Common myeloid progenitor, CD34-positive (primary cell): ENCODE results near the gene SLC6A13.

ENCODE experiments used
- CTCF ChIA-PET: fragments of 350-600 bp; sonication (Branson Sonifier 250); formaldehyde crosslinking; loops from one replicate; lab custom pipeline; 2021; ENCODE audit warnings: antibody characterized with exemption; lab: Charles Lee
- POLR2A ChIA-PET: fragments of 350-600 bp; sonication (Branson Sonifier 250); formaldehyde crosslinking; loops from one replicate; lab custom pipeline; 2021; ENCODE audit warnings: antibody characterized with exemption; lab: Charles Lee
- DNase-seq, 3 donors: peaks; one replicate each; pipeline versions ENCODE4 v3.0.0 to v3.0.0-alpha.2; 2013
- H3K27ac ChIP-seq, 2 experiments: 1 replicate in 1 of 2; 2 replicates in 1 of 2; pipeline ENCODE4 v1.7.0; 2013; ENCODE audit warnings: inconsistent platforms in 2 of 2, low read length in 2 of 2, mild to moderate bottlenecking in 2 of 2, low read depth in 1 of 2, moderate library complexity in 1 of 2; ENCODE audit not compliant: severe bottlenecking in 2 of 2, insufficient read depth in 1 of 2, poor library complexity in 1 of 2
- H3K27me3 ChIP-seq, 5 experiments: replicated peaks in 2 of 5; 1 replicate in 3 of 5; 2 replicates in 2 of 5; pipeline versions ENCODE4 v1.6.1 to v1.7.0; 2013; ENCODE audit warnings: low read length in 4 of 5, mild to moderate bottlenecking in 2 of 5, moderate library complexity in 2 of 5, inconsistent platforms in 1 of 5; ENCODE audit not compliant: insufficient read depth in 5 of 5, control insufficient read depth in 4 of 5
- H3K36me3 ChIP-seq, 4 experiments: 1 replicate in 2 of 4; 2 replicates in 2 of 4; pipeline versions ENCODE4 v1.6.1 to v1.7.0; 2013; ENCODE audit warnings: low read length in 3 of 4, control low read depth in 1 of 4, mild to moderate bottlenecking in 1 of 4; ENCODE audit not compliant: control insufficient read depth in 4 of 4, insufficient read depth in 4 of 4
- H3K4me1 ChIP-seq, 4 experiments: 1 replicate in 3 of 4; 2 replicates in 1 of 4; pipeline versions ENCODE4 v1.6.1 to v1.7.1; 2013; ENCODE audit warnings: low read length in 3 of 4, mild to moderate bottlenecking in 3 of 4, control low read depth in 1 of 4, inconsistent platforms in 1 of 4, moderate library complexity in 1 of 4; ENCODE audit not compliant: control insufficient read depth in 4 of 4, insufficient read depth in 4 of 4; ENCODE audit errors: control extremely low read depth in 1 of 4
- H3K4me3 ChIP-seq, 7 experiments: 1 replicate in 4 of 7; 2 replicates in 3 of 7; pipeline versions ENCODE4 v1.5.1 to v1.7.0; 2013; ENCODE audit warnings: mild to moderate bottlenecking in 7 of 7, low read length in 6 of 7, moderate library complexity in 6 of 7, inconsistent platforms in 2 of 7, low read depth in 2 of 7, control low read depth in 1 of 7; ENCODE audit not compliant: insufficient read depth in 4 of 7, control insufficient read depth in 1 of 7; ENCODE audit errors: extremely low read depth in 1 of 7
- H3K9me3 ChIP-seq, 5 experiments: 1 replicate in 4 of 5; 2 replicates in 1 of 5; pipeline versions ENCODE4 v1.6.1 to v1.7.1; 2013; ENCODE audit warnings: low read length in 4 of 5, mild to moderate bottlenecking in 2 of 5, inconsistent platforms in 1 of 5, low read depth in 1 of 5, moderate library complexity in 1 of 5; ENCODE audit not compliant: control insufficient read depth in 4 of 5, insufficient read depth in 2 of 5; ENCODE audit errors: control extremely low read depth in 1 of 5
- WGBS: methylation state at CpG from one replicate; pipeline ENCODE4 v1.1.5; 2013; ENCODE audit not compliant: insufficient coverage; 5-methylcytosine and 5-hydroxymethylcytosine counted together

SLC6A13 gene

GRCh38 chr12:267581-268482, 5.2 kb upstream of the SLC6A13 start:
- H3K27me3 ChIP-seq, result peaks cover 0 to 32% (median 4%) of the 10 kb centered on the region in 5 experiments
- no peak overlapping the region for H3K4me3 ChIP-seq
- no peak overlapping the region for H3K27ac ChIP-seq
- POLR2A ChIA-PET, result no interaction called here
- H3K9me3 ChIP-seq, result no peaks in the 10 kb centered on the region
- H3K4me1 ChIP-seq, result no peaks in the 10 kb centered on the region
- CTCF ChIA-PET, result no interaction called here
- 86% methylated on average over 10 of the region's 14 CpGs for WGBS
- no peak for DNase-seq
- H3K36me3 ChIP-seq, result no peaks in the 10 kb centered on the region

- no peaks in the 10 kb centered on the region for H3K9me3 ChIP-seq
- no peak overlapping the region for H3K4me3 ChIP-seq
- no peak for DNase-seq
- H3K27ac ChIP-seq, result no peak overlapping the region
- H3K36me3 ChIP-seq, result no peaks in the 10 kb centered on the region
- peaks cover 0 to 36% (median 7%) of the 10 kb centered on the region in 5 experiments for H3K27me3 ChIP-seq
- CTCF ChIA-PET, result no interaction called here
- no CpG with 5 or more reads among the region's 3 CpGs for WGBS
- no peaks in the 10 kb centered on the region for H3K4me1 ChIP-seq
- POLR2A ChIA-PET, result no interaction called here
Observed at GRCh38 chr12:265096-265495, 2.5 kb upstream of the SLC6A13 start.

GRCh38 chr12:264269-264668, 1.6 kb upstream of the SLC6A13 start:
- CTCF ChIA-PET, result no interaction called here
- no peak overlapping the region for H3K27ac ChIP-seq
- no peaks in the 10 kb centered on the region for H3K9me3 ChIP-seq
- POLR2A ChIA-PET, result no interaction called here
- DNase-seq, result no peak
- H3K36me3 ChIP-seq, result no peaks in the 10 kb centered on the region
- H3K4me1 ChIP-seq, result no peaks in the 10 kb centered on the region
- H3K4me3 ChIP-seq, result no peak overlapping the region
- WGBS, result 100% methylated on average over 3 of the region's 3 CpGs
- H3K27me3 ChIP-seq, result peaks cover 0 to 41% (median 5%) of the 10 kb centered on the region in 5 experiments

GRCh38 chr12:263574-263973, 938 bp upstream of the SLC6A13 start:
- POLR2A ChIA-PET, result no interaction called here
- 90% methylated on average over 6 of the region's 9 CpGs for WGBS
- CTCF ChIA-PET, result no interaction called here
- Histone ChIP-seq H3K4me1 (no peaks in the 10 kb centered on the region), H3K27ac (no peak overlapping the region), H3K4me3 (no peak overlapping the region), H3K27me3 (peaks cover 0 to 41% (median 5%) of the 10 kb centered on the region in 5 experiments), H3K9me3 (no peaks in the 10 kb centered on the region), H3K36me3 (no peaks in the 10 kb centered on the region)
- no peak for DNase-seq

GRCh38 chr12:262113-262512, 523 bp downstream of the SLC6A13 start:
- H3K9me3 ChIP-seq, result no peaks in the 10 kb centered on the region
- H3K4me1 ChIP-seq, result no peaks in the 10 kb centered on the region
- ChIA-PET POLR2A (no interaction called here), CTCF (interaction anchor here (1.3 kb wide), 1 partner anchor 42 kb away, joined by 3 read pairs; no protein-coding TSS in a partner anchor)
- no peak overlapping the region for H3K27ac ChIP-seq
- H3K27me3 ChIP-seq, result peaks cover 0 to 42% (median 8%) of the 10 kb centered on the region in 5 experiments
- H3K4me3 ChIP-seq, result no peak overlapping the region
- no peak for DNase-seq
- H3K36me3 ChIP-seq, result no peaks in the 10 kb centered on the region

GRCh38 chr12:257521-258321, 4.9 kb downstream of the SLC6A13 start:
- ChIA-PET CTCF (no interaction called here), POLR2A (no interaction called here)
- H3K27ac ChIP-seq, result no peak overlapping the region
- no peaks in the 10 kb centered on the region for H3K36me3 ChIP-seq
- no peaks in the 10 kb centered on the region for H3K9me3 ChIP-seq
- no peaks in the 10 kb centered on the region for H3K4me1 ChIP-seq
- no peak overlapping the region for H3K4me3 ChIP-seq
- no peak for DNase-seq
- 88% methylated on average over 10 of the region's 14 CpGs for WGBS
- peaks cover 0 to 24% (median 11%) of the 10 kb centered on the region in 5 experiments for H3K27me3 ChIP-seq

GRCh38 chr12:256958-257357, 5.7 kb downstream of the SLC6A13 start:
- Histone ChIP-seq H3K27ac (no peak overlapping the region), H3K9me3 (no peaks in the 10 kb centered on the region), H3K27me3 (peaks cover 0 to 22% (median 8%) of the 10 kb centered on the region in 5 experiments), H3K4me3 (no peak overlapping the region), H3K36me3 (no peaks in the 10 kb centered on the region), H3K4me1 (no peaks in the 10 kb centered on the region)
- DNase-seq, result no peak
- WGBS, result 90% methylated on average over 2 of the region's 3 CpGs
- ChIA-PET CTCF (interaction anchor here (1.0 kb wide), 1 partner anchor 37 kb away, joined by 3 read pairs; no protein-coding TSS in a partner anchor), POLR2A (no interaction called here)
